Dermis lymphatic vessel endothelial cell (primary cell): ENCODE data around the gene FCGR3A. TPM values are rescaled to one million over a fixed set of nuclear protein-coding genes. Genes with fewer than 3 reads are reported as not detected.

Source experiments
- total RNA-seq: library from RNA; depleted of rRNA; stranded (reverse); fragments of >200 nt; gene quantifications from 2 replicates; pipeline ENCODE4 v1.2.1, GENCODE V29; 2014

Gene FCGR3A
- total RNA-seq: not detected in 2 replicates

DNA sequence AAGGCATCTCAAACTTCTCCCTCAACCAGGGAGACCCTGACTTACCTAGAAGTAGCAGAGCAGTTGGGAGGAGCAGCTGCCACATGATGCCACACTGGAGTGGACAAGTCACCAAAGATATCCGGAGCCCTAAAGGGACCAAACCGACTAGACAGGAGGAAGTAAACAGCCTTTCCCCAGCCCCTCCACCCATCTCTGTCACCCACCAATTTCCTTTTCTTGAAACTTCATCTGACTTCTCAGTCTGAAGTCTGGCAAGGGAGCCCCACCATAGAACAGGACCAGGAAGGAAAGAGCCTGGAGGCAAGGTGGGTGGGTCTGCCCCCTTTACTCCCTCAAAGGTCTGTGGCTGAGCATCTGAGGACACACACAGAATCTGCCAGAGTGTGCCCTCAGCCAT, at the start of gene FCGR3A:
TSS of gene FCGR3A (minus strand) at position 167 of the 400 bp plus-strand sequence. CDS start at position 85, 82 bp downstream.

DNA sequence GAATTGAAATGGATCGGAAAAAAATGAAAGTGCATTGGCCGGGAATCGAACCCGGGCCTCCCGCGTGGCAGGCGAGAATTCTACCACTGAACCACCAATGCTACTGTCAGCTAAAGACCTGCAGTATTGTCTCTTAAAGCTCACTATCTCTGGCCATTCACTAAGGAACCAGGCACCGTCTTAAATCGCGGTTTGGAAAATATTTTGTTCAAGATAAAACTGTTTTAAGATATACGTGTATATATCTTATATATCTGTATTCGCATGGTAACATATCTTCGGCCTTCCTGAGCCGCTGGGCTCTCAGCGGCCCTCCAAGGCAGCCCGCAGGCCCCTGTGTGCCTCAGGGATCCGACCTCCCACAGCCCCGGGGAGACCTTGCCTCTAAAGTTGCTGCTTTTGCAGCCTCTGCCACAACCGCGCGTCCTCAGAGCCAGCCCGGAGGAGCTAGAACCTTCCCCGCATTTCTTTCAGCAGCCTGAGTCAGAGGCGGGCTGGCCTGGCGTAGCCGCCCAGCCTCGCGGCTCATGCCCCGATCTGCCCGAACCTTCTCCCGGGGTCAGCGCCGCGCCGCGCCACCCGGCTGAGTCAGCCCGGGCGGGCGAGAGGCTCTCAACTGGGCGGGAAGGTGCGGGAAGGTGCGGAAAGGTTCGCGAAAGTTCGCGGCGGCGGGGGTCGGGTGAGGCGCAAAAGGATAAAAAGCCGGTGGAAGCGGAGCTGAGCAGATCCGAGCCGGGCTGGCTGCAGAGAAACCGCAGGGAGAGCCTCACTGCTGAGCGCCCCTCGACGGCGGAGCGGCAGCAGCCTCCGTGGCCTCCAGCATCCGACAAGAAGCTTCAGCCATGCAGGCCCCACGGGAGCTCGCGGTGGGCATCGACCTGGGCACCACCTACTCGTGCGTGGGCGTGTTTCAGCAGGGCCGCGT, 25.5 kb downstream of the FCGR3A start, which contains the start of gene HSPA6:
TSS of gene HSPA6 (plus strand) at position 724 of the 925 bp plus-strand sequence. CDS start at position 843, 119 bp downstream.

Other genes with a start within 250 kb of the FCGR3A start
- 1.3 and 1.7 TPM in 2 replicates for gene MPZ, start 239.8 kb downstream of the FCGR3A start, total RNA-seq
- 20.2 and 28.7 TPM in 2 replicates for gene SDHC, start 235.4 kb downstream of the FCGR3A start, total RNA-seq
- gene CFAP126, start 181.9 kb downstream of the FCGR3A start, total RNA-seq: not detected in 2 replicates
- gene FCGR2A, start 44.4 kb downstream of the FCGR3A start, total RNA-seq: 0.87 and 1.5 TPM in 2 replicates
- gene HSPA6, start 25.3 kb downstream of the FCGR3A start, total RNA-seq: 0.22 and 0.60 TPM in 2 replicates
- gene FCGR3B, start 81.4 kb upstream of the FCGR3A start, total RNA-seq: not detected in 2 replicates
- not detected in 2 replicates for gene FCGR2B, start 113.3 kb upstream of the FCGR3A start, total RNA-seq
- gene FCRLA, start 157.4 kb upstream of the FCGR3A start, total RNA-seq: 0.76 TPM in 1 of 2 replicates, not detected in the other
- 0.43 TPM in 2 replicates for gene FCRLB, start 171.7 kb upstream of the FCGR3A start, total RNA-seq
- gene DUSP12, start 200.0 kb upstream of the FCGR3A start, total RNA-seq: 26.8 and 31.5 TPM in 2 replicates
- 67.0 and 79.4 TPM in 2 replicates for gene ATF6, start 216.5 kb upstream of the FCGR3A start, total RNA-seq